ENCODE measurements around the gene LUC7L3. TPM values are rescaled to one million over a fixed set of nuclear protein-coding genes. Genes with fewer than 3 reads are reported as not detected.

The LUC7L3 gene
- total and polyA plus RNA-seq, 2 of the 13 experiments (the other 11 are each of a cell fraction or from before 2014, with no cell fraction given) = 108 to 120 TPM

DNA sequence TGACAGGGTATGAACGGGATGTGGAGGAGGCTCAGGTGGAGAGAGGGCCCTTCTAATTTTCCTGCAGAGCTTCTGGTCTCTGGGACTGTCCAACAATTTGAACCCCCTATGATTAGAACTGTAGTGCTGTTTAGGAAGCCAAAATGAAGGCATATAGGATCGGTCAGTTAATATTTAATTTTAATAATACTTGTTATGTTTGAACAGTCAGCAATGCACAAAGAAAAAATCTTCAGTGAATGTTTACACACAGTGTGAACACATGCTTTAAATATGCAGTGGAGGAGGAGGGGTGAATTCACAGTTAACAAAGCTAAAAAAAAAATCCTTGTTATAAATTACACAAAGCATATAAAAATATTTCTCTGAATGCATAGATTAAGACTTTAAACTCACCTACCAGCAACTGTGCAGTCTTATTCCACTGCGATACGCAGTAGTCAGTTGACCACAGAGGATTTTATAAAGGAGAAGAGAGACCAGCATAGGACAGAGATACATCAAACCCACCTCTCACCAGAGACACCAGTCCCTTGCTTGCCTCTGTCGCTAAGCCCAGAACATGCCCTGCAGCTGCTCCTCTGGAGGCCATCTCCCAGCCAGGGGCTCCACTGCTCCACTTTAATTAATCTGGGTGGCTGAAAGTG lies 26.2 kb upstream of the LUC7L3 start (continued):
- peak; percentile 72 for TF ChIP-seq BCL6 (CRISPR knock-in tag; IDR thresholded peaks at IDR 0.05)
- TF ChIP-seq ZNF24 (IDR thresholded peaks at IDR 0.05) = 0 out of 2 replicates have a peak, but pooled peaks have one; percentile 8
- TF ChIP-seq, protein P1, sequence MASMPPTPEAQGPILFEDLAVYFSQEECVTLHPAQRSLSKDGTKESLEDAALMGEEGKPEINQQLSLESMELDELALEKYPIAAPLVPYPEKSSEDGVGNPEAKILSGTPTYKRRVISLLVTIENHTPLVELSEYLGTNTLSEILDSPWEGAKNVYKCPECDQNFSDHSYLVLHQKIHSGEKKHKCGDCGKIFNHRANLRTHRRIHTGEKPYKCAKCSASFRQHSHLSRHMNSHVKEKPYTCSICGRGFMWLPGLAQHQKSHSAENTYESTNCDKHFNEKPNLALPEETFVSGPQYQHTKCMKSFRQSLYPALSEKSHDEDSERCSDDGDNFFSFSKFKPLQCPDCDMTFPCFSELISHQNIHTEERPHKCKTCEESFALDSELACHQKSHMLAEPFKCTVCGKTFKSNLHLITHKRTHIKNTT (CRISPR knock-in tag; IDR thresholded peaks at IDR 0.05) = no peak
- TF ChIP-seq ZNF761 (CRISPR knock-in tag; conservative IDR thresholded peaks at IDR 0.05) = no peak
- TF ChIP-seq NFIC (IDR thresholded peaks at IDR 0.05; ENCODE audit: low read length) = peak; percentile 77; the same call in 1 of the 2 replicates
- TF ChIP-seq, protein P2, sequence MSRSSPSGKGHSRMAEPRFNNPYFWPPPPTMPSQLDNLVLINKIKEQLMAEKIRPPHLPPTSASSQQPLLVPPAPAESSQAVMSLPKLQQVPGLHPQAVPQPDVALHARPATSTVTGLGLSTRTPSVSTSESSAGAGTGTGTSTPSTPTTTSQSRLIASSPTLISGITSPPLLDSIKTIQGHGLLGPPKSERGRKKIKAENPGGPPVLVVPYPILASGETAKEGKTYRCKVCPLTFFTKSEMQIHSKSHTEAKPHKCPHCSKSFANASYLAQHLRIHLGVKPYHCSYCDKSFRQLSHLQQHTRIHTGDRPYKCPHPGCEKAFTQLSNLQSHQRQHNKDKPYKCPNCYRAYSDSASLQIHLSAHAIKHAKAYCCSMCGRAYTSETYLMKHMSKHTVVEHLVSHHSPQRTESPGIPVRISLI (CRISPR knock-in tag; IDR thresholded peaks at IDR 0.05; ENCODE audit: borderline replicate concordance) = peak; percentile 94
- TF ChIP-seq YY1 (IDR thresholded peaks at IDR 0.05; ENCODE audit: insufficient read depth, insufficient replicate concordance, low read depth, low read length) = peak; percentile 34
- peak; percentile 32; the same call in 1 of the 2 replicates for TF ChIP-seq MED1 (CRISPR knock-in tag; IDR thresholded peaks at IDR 0.05)
- no peak for TF ChIP-seq KLF12 (CRISPR knock-in tag; IDR thresholded peaks at IDR 0.05; ENCODE audit: borderline replicate concordance)
- TF ChIP-seq, protein P3, sequence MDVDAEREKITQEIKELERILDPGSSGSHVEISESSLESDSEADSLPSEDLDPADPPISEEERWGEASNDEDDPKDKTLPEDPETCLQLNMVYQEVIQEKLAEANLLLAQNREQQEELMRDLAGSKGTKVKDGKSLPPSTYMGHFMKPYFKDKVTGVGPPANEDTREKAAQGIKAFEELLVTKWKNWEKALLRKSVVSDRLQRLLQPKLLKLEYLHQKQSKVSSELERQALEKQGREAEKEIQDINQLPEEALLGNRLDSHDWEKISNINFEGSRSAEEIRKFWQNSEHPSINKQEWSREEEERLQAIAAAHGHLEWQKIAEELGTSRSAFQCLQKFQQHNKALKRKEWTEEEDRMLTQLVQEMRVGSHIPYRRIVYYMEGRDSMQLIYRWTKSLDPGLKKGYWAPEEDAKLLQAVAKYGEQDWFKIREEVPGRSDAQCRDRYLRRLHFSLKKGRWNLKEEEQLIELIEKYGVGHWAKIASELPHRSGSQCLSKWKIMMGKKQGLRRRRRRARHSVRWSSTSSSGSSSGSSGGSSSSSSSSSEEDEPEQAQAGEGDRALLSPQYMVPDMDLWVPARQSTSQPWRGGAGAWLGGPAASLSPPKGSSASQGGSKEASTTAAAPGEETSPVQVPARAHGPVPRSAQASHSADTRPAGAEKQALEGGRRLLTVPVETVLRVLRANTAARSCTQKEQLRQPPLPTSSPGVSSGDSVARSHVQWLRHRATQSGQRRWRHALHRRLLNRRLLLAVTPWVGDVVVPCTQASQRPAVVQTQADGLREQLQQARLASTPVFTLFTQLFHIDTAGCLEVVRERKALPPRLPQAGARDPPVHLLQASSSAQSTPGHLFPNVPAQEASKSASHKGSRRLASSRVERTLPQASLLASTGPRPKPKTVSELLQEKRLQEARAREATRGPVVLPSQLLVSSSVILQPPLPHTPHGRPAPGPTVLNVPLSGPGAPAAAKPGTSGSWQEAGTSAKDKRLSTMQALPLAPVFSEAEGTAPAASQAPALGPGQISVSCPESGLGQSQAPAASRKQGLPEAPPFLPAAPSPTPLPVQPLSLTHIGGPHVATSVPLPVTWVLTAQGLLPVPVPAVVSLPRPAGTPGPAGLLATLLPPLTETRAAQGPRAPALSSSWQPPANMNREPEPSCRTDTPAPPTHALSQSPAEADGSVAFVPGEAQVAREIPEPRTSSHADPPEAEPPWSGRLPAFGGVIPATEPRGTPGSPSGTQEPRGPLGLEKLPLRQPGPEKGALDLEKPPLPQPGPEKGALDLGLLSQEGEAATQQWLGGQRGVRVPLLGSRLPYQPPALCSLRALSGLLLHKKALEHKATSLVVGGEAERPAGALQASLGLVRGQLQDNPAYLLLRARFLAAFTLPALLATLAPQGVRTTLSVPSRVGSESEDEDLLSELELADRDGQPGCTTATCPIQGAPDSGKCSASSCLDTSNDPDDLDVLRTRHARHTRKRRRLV (CRISPR knock-in tag; IDR thresholded peaks at IDR 0.05) = no peak
- TF ChIP-seq ZNF12 (CRISPR knock-in tag; IDR thresholded peaks at IDR 0.05) = 0 out of 2 replicates have a peak, but pooled peaks have one; percentile 12
- TF ChIP-seq, protein P4, sequence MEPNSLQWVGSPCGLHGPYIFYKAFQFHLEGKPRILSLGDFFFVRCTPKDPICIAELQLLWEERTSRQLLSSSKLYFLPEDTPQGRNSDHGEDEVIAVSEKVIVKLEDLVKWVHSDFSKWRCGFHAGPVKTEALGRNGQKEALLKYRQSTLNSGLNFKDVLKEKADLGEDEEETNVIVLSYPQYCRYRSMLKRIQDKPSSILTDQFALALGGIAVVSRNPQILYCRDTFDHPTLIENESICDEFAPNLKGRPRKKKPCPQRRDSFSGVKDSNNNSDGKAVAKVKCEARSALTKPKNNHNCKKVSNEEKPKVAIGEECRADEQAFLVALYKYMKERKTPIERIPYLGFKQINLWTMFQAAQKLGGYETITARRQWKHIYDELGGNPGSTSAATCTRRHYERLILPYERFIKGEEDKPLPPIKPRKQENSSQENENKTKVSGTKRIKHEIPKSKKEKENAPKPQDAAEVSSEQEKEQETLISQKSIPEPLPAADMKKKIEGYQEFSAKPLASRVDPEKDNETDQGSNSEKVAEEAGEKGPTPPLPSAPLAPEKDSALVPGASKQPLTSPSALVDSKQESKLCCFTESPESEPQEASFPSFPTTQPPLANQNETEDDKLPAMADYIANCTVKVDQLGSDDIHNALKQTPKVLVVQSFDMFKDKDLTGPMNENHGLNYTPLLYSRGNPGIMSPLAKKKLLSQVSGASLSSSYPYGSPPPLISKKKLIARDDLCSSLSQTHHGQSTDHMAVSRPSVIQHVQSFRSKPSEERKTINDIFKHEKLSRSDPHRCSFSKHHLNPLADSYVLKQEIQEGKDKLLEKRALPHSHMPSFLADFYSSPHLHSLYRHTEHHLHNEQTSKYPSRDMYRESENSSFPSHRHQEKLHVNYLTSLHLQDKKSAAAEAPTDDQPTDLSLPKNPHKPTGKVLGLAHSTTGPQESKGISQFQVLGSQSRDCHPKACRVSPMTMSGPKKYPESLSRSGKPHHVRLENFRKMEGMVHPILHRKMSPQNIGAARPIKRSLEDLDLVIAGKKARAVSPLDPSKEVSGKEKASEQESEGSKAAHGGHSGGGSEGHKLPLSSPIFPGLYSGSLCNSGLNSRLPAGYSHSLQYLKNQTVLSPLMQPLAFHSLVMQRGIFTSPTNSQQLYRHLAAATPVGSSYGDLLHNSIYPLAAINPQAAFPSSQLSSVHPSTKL (CRISPR knock-in tag; IDR thresholded peaks at IDR 0.05) = peak; percentile 82
- no peak for TF ChIP-seq ZNF335 (CRISPR knock-in tag; IDR thresholded peaks at IDR 0.05)
- TF ChIP-seq ZNF451 (CRISPR knock-in tag; IDR thresholded peaks at IDR 0.05) = no peak
- TF ChIP-seq KLF15 (CRISPR knock-in tag; IDR thresholded peaks at IDR 0.05; ENCODE audit: borderline replicate concordance) = no peak
- peak; percentile 83 for TF ChIP-seq TBX3 (IDR thresholded peaks at IDR 0.05; ENCODE audit: borderline replicate concordance)
- no peak for TF ChIP-seq ZNF367 (CRISPR knock-in tag; IDR thresholded peaks at IDR 0.05; ENCODE audit: borderline replicate concordance)
- TF ChIP-seq ZNF747 (CRISPR knock-in tag; IDR thresholded peaks at IDR 0.05; ENCODE audit: borderline replicate concordance) = no peak
- peak; percentile 52; the same call in 1 of the 2 replicates for TF ChIP-seq ISL2 (CRISPR knock-in tag; IDR thresholded peaks at IDR 0.05)
